Measurements from ENCODE around the gene ZNF474. TPM values are rescaled to one million over a fixed set of nuclear protein-coding genes. Genes with fewer than 3 reads are reported as not detected.

ZNF474 gene
- total RNA-seq, 1 donor from 2014 or later: not detected

DNA sequence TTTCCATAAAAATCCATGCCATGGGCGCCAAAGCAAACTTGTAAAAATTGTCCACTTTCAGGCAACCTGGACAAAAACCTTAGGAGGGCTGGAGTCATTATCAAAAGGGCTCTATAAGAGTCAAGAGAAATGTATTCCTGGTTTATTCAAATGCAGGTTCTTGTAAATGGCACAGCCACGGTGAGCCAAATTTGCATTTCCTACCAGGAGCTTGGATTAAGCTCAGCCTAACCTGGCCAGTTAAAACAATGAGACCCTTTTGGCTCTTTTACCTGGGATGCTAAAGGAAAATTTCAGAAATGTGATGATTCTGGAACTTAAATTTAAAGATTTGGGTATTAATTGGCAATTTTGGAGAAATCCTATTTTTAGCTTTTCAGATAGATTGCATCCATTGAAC, 8.9 kb upstream of the ZNF474 start:
- no peak for TF ChIP-seq CTCF (IDR thresholded peaks at IDR 0.05)
- Histone ChIP-seq H3K4me3 (no peak overlapping the region), H3K27ac (no peak overlapping the region), H3K4me1 (no peaks in the 10 kb centered on the region), H3K27me3 (no peaks in the 10 kb centered on the region), H3K9me3 (no peaks in the 10 kb centered on the region), H3K36me3 (no peaks in the 10 kb centered on the region)
- DNase-seq: no peak
- ATAC-seq: no peak
- intact Hi-C loops (cut with DNase I): no loop called here

DNA sequence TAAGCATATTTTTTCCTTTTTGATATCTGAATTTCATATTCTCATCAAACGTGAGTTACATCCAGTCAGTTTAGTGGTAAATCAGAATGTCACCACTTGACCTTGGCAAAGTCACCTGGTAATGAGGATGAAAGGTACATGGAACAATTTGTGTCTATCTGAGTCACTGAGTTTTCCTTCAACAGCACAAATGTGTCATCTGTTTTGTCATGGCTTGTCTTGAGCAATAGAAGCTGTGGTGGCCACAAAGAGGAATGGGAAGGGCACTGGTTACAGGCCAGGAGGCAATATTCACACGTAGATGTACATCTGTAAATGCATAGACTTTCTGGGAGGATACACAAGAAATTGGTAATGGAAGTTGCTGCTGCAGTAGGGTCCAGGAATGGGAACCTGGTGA, 8.4 kb upstream of the ZNF474 start:
- H3K27me3 ChIP-seq: no peaks in the 10 kb centered on the region
- no peaks in the 10 kb centered on the region for H3K36me3 ChIP-seq
- ATAC-seq: no peak
- no peaks in the 10 kb centered on the region for H3K9me3 ChIP-seq
- no peak for DNase-seq
- no peak overlapping the region for H3K27ac ChIP-seq
- no peak for TF ChIP-seq CTCF (IDR thresholded peaks at IDR 0.05)
- intact Hi-C loops (cut with DNase I): no loop called here
- no peak overlapping the region for H3K4me3 ChIP-seq
- H3K4me1 ChIP-seq: no peaks in the 10 kb centered on the region

DNA sequence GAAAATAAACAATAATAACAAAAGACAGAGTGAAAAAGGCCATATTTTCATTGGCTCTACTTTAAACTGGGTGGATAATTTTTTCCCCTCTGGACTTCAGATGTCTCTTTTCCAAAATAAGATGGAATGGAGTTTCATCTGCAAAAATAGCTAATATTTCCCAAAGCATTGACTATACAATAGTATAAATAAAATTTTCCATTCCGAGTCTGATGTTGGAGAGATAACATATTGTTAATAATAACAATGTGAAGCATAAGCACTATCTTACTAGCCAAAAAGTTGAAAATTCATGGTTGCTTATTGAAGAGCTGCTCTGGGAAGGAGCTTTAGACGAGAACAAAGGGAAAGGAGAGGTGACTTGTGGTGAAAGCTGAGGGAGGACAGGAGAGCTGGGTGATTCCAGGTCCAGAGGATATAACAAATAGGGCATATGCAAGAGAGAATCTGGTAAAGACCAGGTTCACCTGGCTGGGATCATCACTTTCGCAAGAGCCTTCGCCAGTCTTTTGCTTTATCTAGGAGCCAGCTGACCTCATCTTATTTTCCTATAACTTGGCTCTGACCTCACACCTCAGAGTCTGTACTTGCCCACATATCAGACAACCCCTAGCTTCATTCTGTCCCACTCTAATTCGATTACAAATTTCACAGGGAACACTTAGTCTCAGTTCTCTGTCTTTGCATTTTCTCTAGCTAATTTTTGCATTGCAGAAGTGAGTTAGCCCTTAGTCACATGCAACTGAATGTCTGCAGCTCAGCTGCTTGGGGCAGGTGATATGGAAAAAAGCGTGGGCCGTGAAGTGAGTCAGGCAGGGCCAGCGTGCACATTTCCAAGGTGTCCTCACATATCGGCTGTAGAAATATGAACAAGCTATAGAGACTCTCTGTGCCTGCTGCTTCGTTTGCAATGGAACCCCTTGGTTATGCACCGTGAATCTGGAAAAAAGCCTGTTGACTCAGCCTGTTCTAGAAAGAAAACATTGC, 7.6 kb upstream of the ZNF474 start:
- Histone ChIP-seq H3K4me1 (no peaks in the 10 kb centered on the region), H3K4me3 (no peak overlapping the region), H3K27ac (no peak overlapping the region), H3K9me3 (no peaks in the 10 kb centered on the region), H3K36me3 (no peaks in the 10 kb centered on the region), H3K27me3 (no peaks in the 10 kb centered on the region)
- intact Hi-C loops (cut with DNase I): no loop called here
- ATAC-seq (no peak), DNase-seq (no peak)
- TF ChIP-seq CTCF (IDR thresholded peaks at IDR 0.05): no peak

GRCh38 chr5:122124766-122125165, 4.6 kb upstream of the ZNF474 start:
- Histone ChIP-seq H3K9me3 (no peaks in the 10 kb centered on the region), H3K36me3 (no peaks in the 10 kb centered on the region), H3K4me1 (no peaks in the 10 kb centered on the region), H3K4me3 (no peak overlapping the region), H3K27me3 (no peaks in the 10 kb centered on the region), H3K27ac (no peak overlapping the region)
- no peak for TF ChIP-seq CTCF (IDR thresholded peaks at IDR 0.05)
- intact Hi-C loops (cut with DNase I): no loop called here
- ATAC-seq: no peak
- DNase-seq: no peak

GRCh38 chr5:122126177-122126755, 3.1 kb upstream of the ZNF474 start:
- DNase-seq: no peak
- ATAC-seq: no peak
- no peaks in the 10 kb centered on the region for H3K27me3 ChIP-seq
- no peaks in the 10 kb centered on the region for H3K36me3 ChIP-seq
- no peak overlapping the region for H3K27ac ChIP-seq
- intact Hi-C loops (cut with DNase I): no loop called here
- no peak for TF ChIP-seq CTCF (IDR thresholded peaks at IDR 0.05)
- no peak overlapping the region for H3K4me3 ChIP-seq
- no peaks in the 10 kb centered on the region for H3K4me1 ChIP-seq
- no peaks in the 10 kb centered on the region for H3K9me3 ChIP-seq
